Measurements from ENCODE around the gene SENP8.
"Not testable (repeated sequence)": the region's sequence is repeated elsewhere in the genome, so short reads cannot be mapped to it uniquely, and the experiment has no call there.

Gene SENP8

GRCh38 chr15:72118017-72118978 lies at the start of gene SENP8, which contains the start of gene MYO9A:
SENP8 (plus strand) TSS chr15:72118403; CDS start chr15:72139624, 21,221 bp downstream.
MYO9A (minus strand) TSS chr15:72118150; CDS start chr15:72046563, 71,587 bp downstream.
- DNase-seq, result peak; percentile 97

GRCh38 chr15:72068856-72069255 lies 49.3 kb upstream of the SENP8 start:
- no peak for DNase-seq

DNA sequence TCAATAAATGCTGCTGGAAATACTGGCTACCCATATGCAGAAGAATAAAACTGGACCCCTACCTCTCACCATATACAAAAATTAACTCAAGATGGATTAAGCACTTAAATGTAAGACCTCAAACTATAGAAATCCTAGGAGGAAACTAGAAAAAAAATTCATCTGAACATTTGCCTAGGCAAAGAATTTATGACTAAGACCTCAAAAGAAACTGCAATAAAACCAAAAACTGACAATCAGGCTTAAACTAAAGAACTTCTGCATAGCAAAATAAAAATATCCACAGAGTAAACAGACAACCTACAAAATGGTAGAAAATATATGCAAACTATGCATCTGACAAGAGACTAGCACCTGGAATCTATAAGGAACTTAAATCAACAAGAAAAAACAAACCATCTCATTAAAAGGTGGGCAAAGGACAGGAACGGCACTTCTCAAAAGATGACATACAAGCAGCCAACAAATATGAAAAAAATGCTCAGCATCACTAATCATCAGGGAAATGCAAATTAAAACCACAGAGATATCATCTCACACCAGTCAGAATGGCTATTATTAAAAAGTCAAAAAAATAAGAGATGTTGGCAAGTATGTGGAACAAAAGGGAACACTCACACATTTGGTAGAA lies 47.3 kb upstream of the SENP8 start:
- no peak for DNase-seq

DNA sequence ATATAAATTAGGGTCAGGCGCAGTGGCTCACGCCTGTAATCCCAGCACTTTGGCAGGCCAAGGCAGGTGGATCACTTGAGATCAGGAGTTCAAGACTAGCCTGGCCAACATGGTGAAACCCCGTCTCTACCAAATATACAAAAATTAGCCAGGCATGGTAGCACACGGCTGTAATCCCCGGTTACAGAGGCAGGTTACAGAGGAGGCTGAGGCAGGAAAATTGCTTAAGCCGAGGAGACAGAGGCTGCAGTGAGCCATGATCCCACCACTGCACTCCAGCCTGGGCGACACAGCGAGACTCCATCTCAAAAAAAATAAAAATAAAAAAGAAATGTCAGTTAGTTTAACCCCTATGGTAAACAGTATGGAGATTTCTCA lies 46.8 kb upstream of the SENP8 start:
- not testable (repeated sequence) for DNase-seq

DNA sequence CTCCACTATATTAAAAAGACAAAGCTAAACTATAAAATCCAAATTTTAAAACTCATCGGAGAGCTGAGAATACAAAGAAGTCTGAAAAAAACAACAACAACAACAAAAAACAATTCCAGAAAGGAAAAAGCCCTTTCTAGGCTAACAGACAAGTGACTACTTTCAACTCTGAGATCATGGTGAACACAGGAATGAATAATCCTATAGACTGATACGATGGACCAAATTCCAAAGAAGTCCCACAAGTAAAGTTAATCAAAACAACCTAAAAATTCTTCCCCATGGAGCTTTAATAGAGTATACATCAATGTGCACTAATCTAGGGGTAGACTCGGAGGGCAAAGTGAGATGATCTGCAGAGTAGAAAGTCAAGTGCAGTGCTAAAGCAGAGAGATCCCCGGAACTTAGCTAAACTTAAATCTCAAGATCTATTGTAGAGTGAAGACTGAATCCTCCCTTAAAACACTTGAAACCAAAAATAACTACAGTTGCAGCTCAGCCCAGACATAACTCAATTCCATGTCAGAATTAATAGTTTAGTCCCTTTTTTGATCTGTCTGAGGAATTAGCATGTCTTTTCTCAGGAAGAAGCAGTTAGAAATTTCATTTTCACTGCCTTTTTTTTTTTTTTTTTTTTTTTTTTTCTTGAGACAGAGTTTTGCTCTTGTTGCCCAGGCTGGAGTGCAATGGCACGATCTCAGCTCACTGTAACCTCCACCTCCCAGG lies 43.7 kb upstream of the SENP8 start:
- DNase-seq, result no peak

GRCh38 chr15:72077950-72078349 lies 40.3 kb upstream of the SENP8 start:
- no peak for DNase-seq

GRCh38 chr15:72078887-72079286 lies 39.3 kb upstream of the SENP8 start:
- no peak for DNase-seq

DNA sequence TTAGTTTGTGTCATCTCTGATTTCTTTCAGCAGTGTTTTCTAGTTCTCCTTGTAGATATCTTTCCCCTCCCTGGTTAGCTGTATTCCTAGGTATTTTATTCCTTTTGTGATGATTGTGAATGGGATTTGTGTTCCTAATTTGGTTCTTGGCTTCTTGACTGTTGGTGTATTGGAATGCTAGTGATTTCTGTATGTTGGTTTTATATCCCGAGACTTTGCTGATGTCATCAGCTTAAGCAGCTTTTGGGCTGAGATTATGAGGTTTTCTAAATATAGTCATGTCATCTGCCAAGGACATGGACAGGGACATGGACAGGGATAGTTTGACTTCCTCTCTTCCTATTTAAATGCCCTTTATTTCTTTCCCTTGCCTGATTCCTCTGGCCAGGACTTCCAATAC lies 36.0 kb upstream of the SENP8 start:
- DNase-seq, result no peak

DNA sequence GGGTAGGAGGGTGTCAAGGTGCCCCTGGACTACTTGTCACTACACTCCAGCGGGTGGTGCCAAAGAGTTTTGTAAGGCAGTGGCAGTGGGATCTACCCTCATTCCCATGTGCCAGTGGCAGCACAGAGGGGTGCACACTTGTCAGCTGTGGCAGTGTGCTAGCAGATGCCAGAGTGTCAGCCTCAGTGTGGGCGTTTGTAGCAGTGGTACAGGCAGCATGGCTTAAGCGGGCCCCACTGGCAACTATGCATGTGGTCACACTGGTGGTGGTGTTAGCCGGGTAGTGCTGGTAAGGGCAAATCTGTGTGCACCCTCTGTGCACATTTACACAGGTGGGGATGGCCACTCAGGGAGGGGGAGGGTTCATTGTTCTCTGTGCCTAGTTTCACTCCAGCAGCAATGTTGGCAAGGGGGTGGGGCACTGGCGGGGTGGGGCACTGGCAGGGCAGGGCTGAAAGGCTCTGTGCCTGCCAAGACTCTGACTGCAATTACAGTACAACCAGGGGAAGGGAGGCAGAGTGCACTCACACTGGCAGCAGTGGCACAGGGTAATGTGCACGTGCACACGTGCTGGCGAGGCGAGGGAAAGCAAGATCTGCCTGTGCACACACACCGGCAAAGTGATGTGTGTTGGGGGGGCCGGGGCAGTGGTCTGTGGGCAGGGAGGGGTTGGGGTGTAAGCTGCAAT lies 32.0 kb upstream of the SENP8 start:
- no peak for DNase-seq

DNA sequence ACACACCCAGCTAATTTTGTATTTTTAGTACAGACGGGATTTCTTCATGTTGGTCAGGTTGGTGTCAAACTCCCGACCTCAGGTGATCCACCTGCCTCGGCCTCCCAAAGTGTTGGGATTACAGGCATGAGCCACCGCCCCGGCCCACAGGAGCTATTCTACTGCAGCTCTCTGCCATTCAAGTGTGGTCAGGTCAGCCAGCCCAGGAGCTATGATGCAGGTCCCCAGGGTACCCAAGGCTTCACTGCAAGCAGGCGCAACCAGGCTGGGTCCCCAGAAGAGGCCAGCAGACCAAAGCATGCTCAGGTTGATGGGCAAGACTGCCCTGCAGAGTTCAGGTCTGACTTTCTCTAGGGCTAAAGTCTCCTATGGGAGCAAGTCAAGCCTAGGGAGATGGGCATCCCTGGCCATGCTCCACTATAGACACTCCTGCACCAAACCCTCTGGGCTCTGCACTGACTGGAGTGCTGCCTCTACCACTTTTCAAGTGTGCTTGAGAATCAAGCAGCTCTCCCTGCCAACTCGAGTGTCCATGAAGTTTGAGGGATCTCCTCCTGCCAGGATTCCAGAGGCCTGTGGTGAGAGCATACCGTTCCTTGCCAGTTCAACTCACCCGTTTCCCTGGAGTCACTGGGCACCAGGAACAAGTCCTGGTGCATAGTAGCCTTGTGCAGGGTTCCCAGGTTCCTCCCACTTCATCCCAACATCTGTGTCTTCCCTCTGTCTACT lies 31.1 kb upstream of the SENP8 start:
- DNase-seq, result no peak

DNA sequence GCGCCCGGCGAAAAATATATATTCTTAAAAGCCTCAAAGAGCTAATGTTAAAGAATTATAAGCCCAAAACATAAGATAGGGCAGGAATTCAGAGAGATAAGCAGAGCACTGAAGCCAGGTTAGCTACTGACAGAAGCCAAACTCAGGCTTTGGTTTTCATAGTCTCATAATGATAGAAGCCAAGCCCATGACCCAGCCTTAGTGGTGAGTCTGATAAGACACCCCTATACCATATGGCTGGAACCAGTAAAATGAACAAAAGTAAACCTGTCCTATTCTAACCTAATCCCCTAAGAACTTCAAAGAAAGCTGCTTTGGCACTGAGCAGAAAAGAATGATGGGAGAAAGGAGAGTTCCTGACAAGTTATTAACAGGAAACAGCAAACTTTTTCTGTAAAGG lies 26.2 kb upstream of the SENP8 start:
- DNase-seq, result no peak

- DNase-seq, result no peak
Measured at GRCh38 chr15:72092691-72093090, 25.5 kb upstream of the SENP8 start.

GRCh38 chr15:72096796-72097195 lies 21.4 kb upstream of the SENP8 start:
- DNase-seq, result no peak

- DNase-seq, result no peak
Measured at GRCh38 chr15:72098040-72098439, 20.2 kb upstream of the SENP8 start.

DNA sequence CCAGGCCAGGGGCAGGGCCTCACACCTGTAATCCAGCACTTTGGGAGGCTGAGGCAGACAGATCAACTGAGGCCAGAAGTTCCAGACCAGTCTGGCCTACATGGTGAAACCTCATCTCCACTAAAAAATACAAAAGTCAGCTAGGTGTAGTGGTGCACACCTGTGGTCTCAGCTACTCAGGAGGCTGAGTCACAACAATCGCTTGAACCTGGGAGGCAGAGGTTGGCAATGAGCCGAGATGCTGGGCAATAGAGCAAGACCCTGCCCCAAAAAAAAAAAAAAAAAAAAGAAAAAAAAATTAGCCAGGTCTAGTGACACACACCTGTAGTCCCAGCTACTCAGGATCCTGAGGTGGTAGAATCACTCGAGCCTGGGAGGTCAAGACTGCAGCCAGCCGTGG lies 19.0 kb upstream of the SENP8 start:
- DNase-seq, result no peak

DNA sequence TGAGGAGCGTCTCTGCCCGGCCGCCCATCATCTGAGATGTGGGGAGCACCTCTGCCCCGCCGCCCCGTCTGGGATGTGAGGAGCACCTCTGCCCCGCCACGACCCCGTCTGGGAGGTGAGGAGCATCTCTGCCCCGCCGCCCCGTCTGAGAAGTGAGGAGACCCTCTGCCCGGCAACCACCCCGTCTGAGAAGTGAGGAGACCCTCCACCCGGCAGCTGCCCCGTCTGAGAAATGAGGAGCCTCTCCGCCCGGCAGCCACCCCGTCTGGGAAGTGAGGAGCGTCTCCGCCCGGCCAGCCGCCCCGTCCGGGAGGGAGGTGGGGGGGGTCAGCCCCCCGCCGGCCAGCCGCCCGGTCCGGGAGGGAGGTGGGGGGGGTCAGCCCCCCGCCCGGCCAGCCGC lies 17.7 kb upstream of the SENP8 start:
- not testable (repeated sequence) for DNase-seq

DNA sequence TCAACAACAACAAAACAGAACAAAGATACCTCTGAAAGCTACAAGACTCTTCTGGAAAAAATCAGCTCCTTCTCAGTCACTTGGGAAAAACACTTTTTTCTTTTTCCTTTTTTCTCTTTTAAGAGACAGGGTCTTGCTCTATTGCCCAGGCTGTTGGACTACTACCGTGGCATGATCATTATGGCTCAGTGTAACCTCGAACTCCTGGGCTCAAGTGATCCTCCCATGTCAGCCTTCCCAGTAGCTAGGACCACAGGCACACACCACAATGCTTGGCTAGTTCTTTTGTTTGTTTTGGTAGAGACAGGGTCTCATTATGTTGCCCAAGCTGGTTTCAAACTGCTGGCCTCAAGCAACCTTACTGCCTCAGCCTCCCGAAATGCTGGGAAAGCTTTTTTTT lies 13.1 kb upstream of the SENP8 start:
- DNase-seq, result no peak

DNA sequence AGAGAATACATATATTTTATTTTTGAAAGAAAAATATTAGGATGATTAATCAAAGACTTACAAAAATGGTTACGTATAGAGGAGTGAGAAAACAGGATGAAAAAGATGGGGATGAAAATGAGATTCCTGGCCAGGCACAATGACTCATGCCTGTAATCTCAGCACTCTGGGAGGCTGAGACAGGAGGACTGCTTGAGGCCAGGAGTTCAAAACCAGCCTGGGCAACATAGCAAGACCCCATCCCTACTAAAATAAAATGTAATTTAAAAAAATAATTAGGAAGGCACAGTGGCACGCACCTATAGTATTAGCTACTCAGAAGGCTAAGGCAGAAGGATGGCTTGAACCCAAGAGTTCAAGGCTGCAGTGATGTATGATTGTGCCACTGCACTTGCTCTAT lies 12.1 kb upstream of the SENP8 start:
- DNase-seq, result no peak

- no peak for DNase-seq
Measured at GRCh38 chr15:72110355-72110754, 7.8 kb upstream of the SENP8 start.

GRCh38 chr15:72112116-72112515 lies 6.1 kb upstream of the SENP8 start:
- no peak for DNase-seq

- DNase-seq, result no peak
Measured at GRCh38 chr15:72112805-72113204, 5.4 kb upstream of the SENP8 start.

- DNase-seq, result no peak
Measured at GRCh38 chr15:72113347-72114031, 4.7 kb upstream of the SENP8 start.
